K562 (cell line): ENCODE measurements around the gene TRPV6. TPM values are rescaled to one million over a fixed set of nuclear protein-coding genes. Genes with fewer than 3 reads are reported as not detected.

Experiments
- ARID1B ChIP-seq: fragments of 450-650 bp; IDR thresholded peaks from 2 replicates; pipeline ENCODE4 v1.6.1; 2016; ENCODE audit warnings: antibody characterized with exemption, mild to moderate bottlenecking, inconsistent platforms
- ARID4B ChIP-seq: sonication (generic); formaldehyde crosslinking; IDR thresholded peaks from 2 replicates; pipeline ENCODE4 v1.8.0; 2022; ENCODE audit warnings: mild to moderate bottlenecking, missing genetic modification reagents
- CBFA2T2 ChIP-seq: fragments of 450-650 bp; conservative IDR thresholded peaks from 2 replicates; pipeline ENCODE4 v1.6.1; 2017; ENCODE audit warnings: mild to moderate bottlenecking
- FOXJ2 ChIP-seq: fragments of 200-800 bp; sonication (Bioruptor generic); IDR thresholded peaks from 2 replicates; pipeline ENCODE4 v1.6.1; 2016; ENCODE audit warnings: missing genetic modification characterization, missing compliant biosample characterization
- GTF3C2 ChIP-seq: IDR thresholded peaks from 3 replicates; pipeline ENCODE4 v1.6.1; 2011; ENCODE audit warnings: borderline replicate concordance, mild to moderate bottlenecking, moderate library complexity; ENCODE audit not compliant: insufficient read length; ENCODE audit errors: extremely low read depth
- HDAC1 ChIP-seq, 2 experiments: fragments of 450-650 bp; IDR thresholded peaks; 2 replicates each; pipeline ENCODE4 v1.6.1; 2016 to 2017; ENCODE audit warnings: inconsistent platforms in 1 of 2, mild to moderate bottlenecking in 1 of 2, moderate library complexity in 1 of 2
- HOXB6 ChIP-seq: fragments of 250-450 bp; sonication (Bioruptor Pico); IDR thresholded peaks from 2 replicates; pipeline ENCODE4 v1.5.1; 2022; ENCODE audit warnings: mild to moderate bottlenecking, borderline replicate concordance
- KDM1A ChIP-seq, 2 experiments: fragments of 450-650 bp; IDR thresholded peaks; 2 replicates each; pipeline ENCODE4 v1.6.1; 2016; ENCODE audit warnings: mild to moderate bottlenecking in 2 of 2
- NRF1 ChIP-seq, 2 experiments: fragments of 450-650 bp; IDR thresholded peaks in 1 of 2; conservative IDR thresholded peaks in 1 of 2; 2 replicates each; pipeline ENCODE4 v1.6.1; 2014; ENCODE audit warnings: mild to moderate bottlenecking in 2 of 2
- POLR2H ChIP-seq: IDR thresholded peaks from 2 replicates; pipeline ENCODE4 v1.6.1; 2016; ENCODE audit warnings: missing genetic modification characterization, low read depth, mild to moderate bottlenecking, control low read depth, missing compliant biosample characterization, moderate library complexity
- RNF219 ChIP-seq: fragments of 250-450 bp; sonication (Bioruptor Pico); IDR thresholded peaks from 2 replicates; pipeline ENCODE4 v1.5.0; 2022; ENCODE audit warnings: mild to moderate bottlenecking
- SETDB1 ChIP-seq: IDR thresholded peaks from one replicate; pipeline ENCODE4 v1.6.1; 2012; ENCODE audit warnings: low read length, control low read depth, inconsistent platforms
- SIN3B ChIP-seq: fragments of 450-650 bp; IDR thresholded peaks from 2 replicates; pipeline ENCODE4 v1.6.1; 2017; ENCODE audit warnings: low read depth, mild to moderate bottlenecking, moderate library complexity
- SOX6 ChIP-seq: fragments of 450-650 bp; IDR thresholded peaks from 2 replicates; pipeline ENCODE4 v1.6.1; 2014; ENCODE audit warnings: mild to moderate bottlenecking
- SRSF1 ChIP-seq: fragments of 200-400 bp; formaldehyde crosslinking; IDR thresholded peaks from 2 replicates; pipeline ENCODE4 v1.6.1; 2017; ENCODE audit warnings: mild to moderate bottlenecking, low read depth, low read length, moderate library complexity
- TAF7 ChIP-seq: fragments of 450-650 bp; IDR thresholded peaks from 2 replicates; pipeline ENCODE4 v1.6.1; 2016; ENCODE audit warnings: missing genetic modification characterization, missing compliant biosample characterization
- TAL1 ChIP-seq: fragments of 450-650 bp; IDR thresholded peaks from 2 replicates; pipeline ENCODE4 v1.6.1; 2016; ENCODE audit warnings: mild to moderate bottlenecking
- TCF3 ChIP-seq: sonication (generic); formaldehyde crosslinking; IDR thresholded peaks from 2 replicates; pipeline ENCODE4 v1.4.0; 2020; ENCODE audit warnings: mild to moderate bottlenecking, missing genetic modification reagents
- ZNF561 ChIP-seq: fragments of 450-650 bp; formaldehyde crosslinking; conservative IDR thresholded peaks from 2 replicates; pipeline ENCODE4 v1.4.0; 2020; ENCODE audit warnings: mild to moderate bottlenecking, moderate library complexity
- polyA plus RNA-seq, 8 experiments: library from polyadenylated mRNA; depleted of rRNA in 4 of 8; stranded (reverse) in 5 of 8; unstranded in 3 of 8; fragments of >200 nt; fragmentation: Nextera tagmentation in 2 of 8; fragmentation: Illumina TruSeq in 1 of 8; extraction: Ambion mirVana in 2 of 8; extraction: Trizol in 1 of 8; gene quantifications; 2 replicates each; pipeline versions ENCODE4 v1.2.1 to v1.2.3, GENCODE V29; 2011 to 2014; ENCODE audit warnings: inconsistent platforms in 1 of 8, missing spikeins in 1 of 8
- total RNA-seq, 7 experiments: library from RNA; depleted of rRNA in 6 of 7; stranded (reverse); fragments of >200 nt in 6 of 7; fragmentation: Illumina TruSeq in 2 of 7; extraction: Trizol in 2 of 7; gene quantifications; 2 replicates each; pipeline versions ENCODE4 v1.2.1 to v1.2.3, GENCODE V29; 2011 to 2021; ENCODE audit warnings: low replicate concordance in 1 of 7

Gene TRPV6
- total and polyA plus RNA-seq, 9 of the 15 experiments (the other 6 are each of a cell fraction or from before 2014, with no cell fraction given): 0.04 to 0.36 (median 0.11) TPM

GRCh38 chr7:142842251-142842766 is 43.2 kb downstream of the TRPV6 start (continued):
- TF ChIP-seq RNF219 (CRISPR knock-in tag) (no peak), SIN3B (no peak), FOXJ2 (tag) (no peak), HOXB6 (no peak), ZNF561 (CRISPR knock-in tag) (no peak), ARID1B (peak; percentile 81), SRSF1 (no peak), SOX6 (peak; percentile 80), ARID4B (CRISPR knock-in tag) (no peak), GTF3C2 (no peak), TCF3 (CRISPR knock-in tag) (peak; percentile 49), SETDB1 (no peak), KDM1A (IDR thresholded peaks at IDR 0.05) (peak; percentile 59 to 80), TAL1 (peak; percentile 78), NRF1 (conservative IDR thresholded peaks at IDR 0.05 in 1 of 2, IDR thresholded peaks at IDR 0.05 in 1 of 2) (no peak), CBFA2T2 (peak; percentile 86), POLR2H (tag) (no peak), HDAC1 (IDR thresholded peaks at IDR 0.05) (0 out of 4 replicates have a peak, but pooled peaks of 1 of the 2 experiments have one; percentile 23), TAF7 (tag) (no peak)
